Activated B cell treated with CpG ODN at 0.5 μM for 24 hours (primary cell): Measurements from ENCODE around the gene DNTTIP2. TPM values are rescaled to one million over a fixed set of nuclear protein-coding genes. Genes with fewer than 3 reads are reported as not detected.
"Not testable (repeated sequence)": the region's sequence is repeated elsewhere in the genome, so short reads cannot be mapped to it uniquely, and the experiment has no call there.

Experiments
- ATAC-seq: fragments of 200-7000 bp; cut with Tn5 transposase; one replicate; pipeline ENCODE4 v1.10.0; 2021; ENCODE audit warnings: low read depth, mild to moderate bottlenecking, moderate library complexity
- CTCF ChIA-PET: fragments of 350-600 bp; sonication (Branson Sonifier 250); formaldehyde crosslinking; loops from one replicate; lab custom pipeline; 2021; ENCODE audit warnings: antibody characterized with exemption; lab: Charles Lee
- POLR2A ChIA-PET: fragments of 350-600 bp; sonication (Branson Sonifier 250); formaldehyde crosslinking; loops from one replicate; lab custom pipeline; 2021; ENCODE audit warnings: antibody characterized with exemption; lab: Charles Lee
- DNase-seq: peaks from one replicate; pipeline ENCODE4 v3.0.0; 2022
- H3K27ac Mint-ChIP-seq: one replicate; pipeline ENCODE4 v1.8.0; 2020; ENCODE audit warnings: mixed read lengths
- H3K27me3 Mint-ChIP-seq: one replicate; pipeline ENCODE4 v1.8.0; 2021; ENCODE audit warnings: mixed read lengths
- H3K36me3 Mint-ChIP-seq: one replicate; pipeline ENCODE4 v1.8.0; 2021; ENCODE audit warnings: low read depth, mixed read lengths
- H3K4me1 Mint-ChIP-seq: one replicate; pipeline ENCODE4 v1.8.0; 2021; ENCODE audit warnings: mixed read lengths
- H3K4me3 Mint-ChIP-seq: one replicate; pipeline ENCODE4 v1.8.0; 2020; ENCODE audit warnings: mild to moderate bottlenecking, mixed read lengths
- H3K9me3 Mint-ChIP-seq: one replicate; pipeline ENCODE4 v1.8.0; 2020; ENCODE audit warnings: mixed read lengths
- intact Hi-C: fragments of 100-400 bp; cut with micrococcal nuclease; formaldehyde crosslinking; loops from one replicate; pipeline ENCODE4 v1.15.1; 2024
- total RNA-seq: library from RNA; stranded (reverse); gene quantifications from 2 replicates; pipeline ENCODE4 v1.2.3, GENCODE V29; 2022
- TF ChIP-seq, protein P1 (sequence below): fragments of 200-600 bp; IDR thresholded peaks from one replicate; pipeline ENCODE4 v1.8.0; 2022; ENCODE audit warnings: antibody characterized with exemption, mild to moderate bottlenecking

DNTTIP2 gene
- total RNA-seq, 1 donor from 2014 or later, result 69.7 TPM

DNA sequence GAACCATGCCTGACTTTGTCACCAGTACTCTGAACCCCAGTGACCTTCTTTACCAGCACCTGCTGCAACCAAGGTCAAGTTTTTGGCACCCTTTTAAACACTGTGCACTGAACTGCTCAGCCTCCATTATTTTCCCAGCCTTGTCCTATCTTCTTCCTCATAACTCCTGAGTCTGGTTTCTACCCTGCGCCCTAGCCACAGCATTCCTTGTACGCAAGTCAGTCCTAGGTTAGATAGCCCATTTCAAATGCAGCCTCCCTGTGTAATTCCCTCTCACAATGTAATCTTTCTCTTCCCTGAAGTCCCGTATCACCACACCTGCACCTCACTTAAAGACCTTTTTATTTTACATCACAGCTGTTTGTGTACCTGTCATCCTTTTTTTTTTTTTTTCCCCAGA lies 37.2 kb downstream of the DNTTIP2 start:
- TF ChIP-seq, protein P1, sequence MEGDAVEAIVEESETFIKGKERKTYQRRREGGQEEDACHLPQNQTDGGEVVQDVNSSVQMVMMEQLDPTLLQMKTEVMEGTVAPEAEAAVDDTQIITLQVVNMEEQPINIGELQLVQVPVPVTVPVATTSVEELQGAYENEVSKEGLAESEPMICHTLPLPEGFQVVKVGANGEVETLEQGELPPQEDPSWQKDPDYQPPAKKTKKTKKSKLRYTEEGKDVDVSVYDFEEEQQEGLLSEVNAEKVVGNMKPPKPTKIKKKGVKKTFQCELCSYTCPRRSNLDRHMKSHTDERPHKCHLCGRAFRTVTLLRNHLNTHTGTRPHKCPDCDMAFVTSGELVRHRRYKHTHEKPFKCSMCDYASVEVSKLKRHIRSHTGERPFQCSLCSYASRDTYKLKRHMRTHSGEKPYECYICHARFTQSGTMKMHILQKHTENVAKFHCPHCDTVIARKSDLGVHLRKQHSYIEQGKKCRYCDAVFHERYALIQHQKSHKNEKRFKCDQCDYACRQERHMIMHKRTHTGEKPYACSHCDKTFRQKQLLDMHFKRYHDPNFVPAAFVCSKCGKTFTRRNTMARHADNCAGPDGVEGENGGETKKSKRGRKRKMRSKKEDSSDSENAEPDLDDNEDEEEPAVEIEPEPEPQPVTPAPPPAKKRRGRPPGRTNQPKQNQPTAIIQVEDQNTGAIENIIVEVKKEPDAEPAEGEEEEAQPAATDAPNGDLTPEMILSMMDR, result no peak
- no peaks in the 10 kb centered on the region for H3K27me3 Mint-ChIP-seq
- CTCF ChIA-PET, result interaction anchor here (3.1 to 5.7 kb wide), 2 partner anchors 26 to 537 kb away, joined by 18 to 76 read pairs; no protein-coding TSS in a partner anchor
- H3K9me3 Mint-ChIP-seq, result no peaks in the 10 kb centered on the region
- peaks cover 15% of the 10 kb centered on the region for H3K4me1 Mint-ChIP-seq
- POLR2A ChIA-PET, result no interaction called here
- H3K4me3 Mint-ChIP-seq, result no peak overlapping the region
- no peak overlapping the region for H3K27ac Mint-ChIP-seq
- intact Hi-C loops, result no loop called here
- no peaks in the 10 kb centered on the region for H3K36me3 Mint-ChIP-seq
- DNase-seq (no peak), ATAC-seq (no peak)

DNA sequence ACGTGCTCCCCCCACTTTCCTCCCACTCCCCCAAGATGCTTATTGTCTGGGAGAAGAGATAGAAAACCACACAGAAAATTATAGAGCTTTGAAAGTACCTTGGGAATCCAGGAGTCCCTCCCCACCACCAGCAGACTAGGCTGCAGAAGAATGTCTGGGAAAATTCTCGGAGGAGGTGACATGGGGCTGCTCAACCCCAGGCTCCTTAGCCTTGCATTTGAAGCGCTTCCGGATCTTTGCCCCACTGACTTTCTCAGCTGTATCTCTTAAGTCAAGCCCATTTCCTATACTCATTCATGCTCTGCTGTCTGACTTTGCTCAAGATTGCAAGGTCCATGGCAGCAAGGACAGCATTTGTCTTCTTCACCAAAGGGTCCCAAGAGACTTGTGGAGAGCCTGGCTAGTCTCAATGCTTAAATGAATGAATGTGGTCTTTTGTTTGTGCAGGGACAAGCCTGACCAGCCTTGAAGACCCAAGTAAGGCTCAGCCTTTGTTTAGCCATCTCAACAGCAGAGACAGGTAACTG lies 38.0 kb downstream of the DNTTIP2 start:
- intact Hi-C loops, result no loop called here
- ChIA-PET CTCF (interaction anchor here (1.3 kb wide), 1 partner anchor 212 kb away, joined by 8 read pairs; no protein-coding TSS in a partner anchor), POLR2A (no interaction called here)
- Mint-ChIP-seq H3K36me3 (no peaks in the 10 kb centered on the region), H3K4me3 (no peak overlapping the region), H3K27ac (no peak overlapping the region), H3K27me3 (no peaks in the 10 kb centered on the region), H3K9me3 (no peaks in the 10 kb centered on the region), H3K4me1 (peaks cover 13% of the 10 kb centered on the region)
- DNase-seq, result no peak
- TF ChIP-seq, protein P1, result no peak
- ATAC-seq, result no peak

- intact Hi-C loops, result no loop called here
- CTCF ChIA-PET, result interaction anchor here (0.8 kb wide), 2 partner anchors 89 to 211 kb away, joined by 3 read pairs; no protein-coding TSS in a partner anchor
Measured at GRCh38 chr1:93839753-93840152, 39.3 kb downstream of the DNTTIP2 start.

GRCh38 chr1:93839307-93839706 lies 39.7 kb downstream of the DNTTIP2 start:
- TF ChIP-seq, protein P1, result no peak
- Mint-ChIP-seq H3K4me3 (no peak overlapping the region), H3K36me3 (peaks cover 1% of the 10 kb centered on the region), H3K4me1 (peaks cover 2% of the 10 kb centered on the region), H3K9me3 (peaks cover 5% of the 10 kb centered on the region), H3K27ac (no peak overlapping the region), H3K27me3 (no peaks in the 10 kb centered on the region)
- ChIA-PET POLR2A (no interaction called here), CTCF (interaction anchor here (0.8 kb wide), 2 partner anchors 89 to 210 kb away, joined by 3 read pairs; no protein-coding TSS in a partner anchor)
- DNase-seq (no peak), ATAC-seq (no peak)
- intact Hi-C loops, result no loop called here

More at GRCh38 chr1:93839753-93840152, 39.3 kb downstream of the DNTTIP2 start:
- H3K36me3 Mint-ChIP-seq, result no peaks in the 10 kb centered on the region
- DNase-seq (no peak), ATAC-seq (no peak)
- peaks cover 4% of the 10 kb centered on the region for H3K4me1 Mint-ChIP-seq
- H3K27ac Mint-ChIP-seq, result no peak overlapping the region
- no peak overlapping the region for H3K4me3 Mint-ChIP-seq
- peaks cover under 1% of the 10 kb centered on the region for H3K9me3 Mint-ChIP-seq
- no peaks in the 10 kb centered on the region for H3K27me3 Mint-ChIP-seq
- POLR2A ChIA-PET, result no interaction called here
- TF ChIP-seq, protein P1, result no peak

DNA sequence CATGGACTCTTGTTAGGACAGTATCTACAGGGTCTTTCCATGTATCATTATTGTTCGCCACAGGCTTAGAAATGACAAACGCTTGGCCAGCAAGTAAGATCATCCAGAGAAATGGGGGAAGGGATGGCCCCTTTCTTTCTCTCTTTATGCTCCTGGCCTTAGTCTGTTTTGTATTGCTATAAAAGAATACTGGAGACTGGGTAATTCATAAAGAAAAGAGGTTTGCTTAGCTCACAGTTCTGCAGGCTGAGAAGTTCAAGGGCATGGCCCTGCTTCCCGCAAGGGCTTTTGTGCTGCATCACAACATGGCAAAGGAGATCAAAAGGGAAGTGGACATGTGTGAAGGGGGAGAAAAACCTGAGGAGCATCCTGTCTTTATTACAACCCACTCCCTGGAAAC lies 41.0 kb downstream of the DNTTIP2 start:
- TF ChIP-seq, protein P1, result no peak
- peaks cover 15% of the 10 kb centered on the region for H3K9me3 Mint-ChIP-seq
- ChIA-PET CTCF (no interaction called here), POLR2A (no interaction called here)
- no peak for ATAC-seq
- H3K36me3 Mint-ChIP-seq, result peaks cover 7% of the 10 kb centered on the region
- H3K4me1 Mint-ChIP-seq, result no peaks in the 10 kb centered on the region
- H3K27me3 Mint-ChIP-seq, result no peaks in the 10 kb centered on the region
- DNase-seq, result no peak
- intact Hi-C loops, result no loop called here
- H3K27ac Mint-ChIP-seq, result no peak overlapping the region
- H3K4me3 Mint-ChIP-seq, result no peak overlapping the region

- H3K4me1 Mint-ChIP-seq, intact Hi-C loops, POLR2A ChIA-PET, H3K27me3 Mint-ChIP-seq, H3K27ac Mint-ChIP-seq, ATAC-seq, H3K36me3 Mint-ChIP-seq, CTCF ChIA-PET, DNase-seq, H3K4me3 Mint-ChIP-seq: not testable (repeated sequence)
- peaks cover 19% of the 10 kb centered on the region for H3K9me3 Mint-ChIP-seq
Measured at GRCh38 chr1:93833293-93833692, 45.7 kb downstream of the DNTTIP2 start.
